Activated T-cell treated with anti-CD3 and anti-CD28 coated beads for 1 hour (primary cell): ENCODE results near the gene SAMD13.
"Not testable (repeated sequence)": the region's sequence is repeated elsewhere in the genome, so short reads cannot be mapped to it uniquely, and the experiment has no call there.

Experiments used
- DNase-seq: peaks from one replicate; pipeline ENCODE4 v3.0.0-alpha.2; 2020; ENCODE audit warnings: low read depth

Gene SAMD13

GRCh38 chr1:84286071-84286470 is 15.4 kb upstream of the SAMD13 start:
- DNase-seq = no peak

GRCh38 chr1:84287389-84287788 is 14.1 kb upstream of the SAMD13 start:
- DNase-seq = not testable (repeated sequence)

DNA sequence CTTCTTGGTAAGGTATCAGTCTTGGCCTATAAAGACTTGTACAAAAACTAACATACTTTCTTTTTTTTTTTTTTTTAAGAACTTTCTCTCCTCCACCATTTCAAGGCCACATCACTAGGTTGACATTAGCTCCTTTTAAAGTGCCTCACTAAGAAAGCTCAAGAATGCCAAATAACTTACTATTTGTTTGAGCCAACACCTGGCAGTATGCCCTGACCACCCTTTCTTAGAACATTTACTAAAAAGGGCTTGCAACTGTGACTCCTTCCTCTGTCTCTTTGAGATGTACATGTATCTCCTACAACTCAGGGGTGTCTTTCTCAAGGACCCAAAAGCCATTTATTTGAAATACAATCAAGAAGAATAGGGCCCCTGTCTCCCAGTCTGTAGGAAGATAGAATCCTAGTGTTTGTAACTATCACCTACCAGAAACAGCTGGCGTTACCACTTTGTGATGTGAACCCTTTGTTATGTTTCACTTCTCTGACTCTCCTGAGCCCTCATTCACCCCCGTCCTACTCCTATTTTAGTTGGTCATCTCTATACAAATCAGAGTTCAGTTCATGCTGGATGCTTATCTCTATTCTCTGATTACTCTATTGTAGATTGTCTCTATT is 12.2 kb upstream of the SAMD13 start:
- no peak for DNase-seq

GRCh38 chr1:84291882-84292655 is 9.4 kb upstream of the SAMD13 start:
- no peak for DNase-seq

DNA sequence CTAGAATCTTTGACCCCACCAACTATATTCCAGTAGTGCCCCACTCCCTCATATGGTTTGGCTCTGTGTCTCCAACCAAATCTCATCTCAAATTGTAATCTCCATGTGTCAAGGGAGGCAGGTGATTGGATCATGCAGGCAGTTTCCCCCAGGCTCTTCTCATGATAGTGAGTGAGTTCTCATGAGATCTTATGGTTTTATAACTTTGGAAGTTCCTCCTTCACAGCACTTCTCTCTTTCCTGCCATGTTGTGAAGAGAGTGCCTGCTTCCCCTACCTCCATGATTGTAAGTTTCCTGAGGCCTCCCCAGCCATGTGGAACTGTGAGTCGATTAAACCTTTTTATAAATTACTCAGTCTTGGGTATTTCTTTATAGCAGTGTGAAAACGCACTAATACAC is 7.7 kb upstream of the SAMD13 start:
- DNase-seq = no peak

DNA sequence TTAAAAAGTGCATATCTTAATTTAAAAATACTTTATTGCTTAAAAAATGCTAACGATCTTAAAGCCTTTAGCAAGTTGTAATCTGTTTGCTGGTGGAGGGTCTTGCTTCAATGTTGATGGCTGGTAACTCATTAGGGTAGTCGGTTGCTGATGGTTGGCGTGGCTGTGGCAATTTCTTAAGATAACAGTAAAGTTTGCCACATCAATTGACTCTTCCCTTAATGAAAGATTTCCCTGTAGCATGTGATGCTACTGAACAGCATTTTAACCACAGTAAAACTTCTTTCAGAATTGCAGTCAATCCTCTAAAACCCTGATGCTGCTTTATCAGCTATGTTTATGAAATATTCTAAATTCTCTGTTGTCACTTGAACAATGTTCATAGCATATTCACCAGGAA is 6.8 kb upstream of the SAMD13 start:
- DNase-seq = no peak

GRCh38 chr1:84297546-84298244 is 3.8 kb upstream of the SAMD13 start:
- no peak for DNase-seq

DNA sequence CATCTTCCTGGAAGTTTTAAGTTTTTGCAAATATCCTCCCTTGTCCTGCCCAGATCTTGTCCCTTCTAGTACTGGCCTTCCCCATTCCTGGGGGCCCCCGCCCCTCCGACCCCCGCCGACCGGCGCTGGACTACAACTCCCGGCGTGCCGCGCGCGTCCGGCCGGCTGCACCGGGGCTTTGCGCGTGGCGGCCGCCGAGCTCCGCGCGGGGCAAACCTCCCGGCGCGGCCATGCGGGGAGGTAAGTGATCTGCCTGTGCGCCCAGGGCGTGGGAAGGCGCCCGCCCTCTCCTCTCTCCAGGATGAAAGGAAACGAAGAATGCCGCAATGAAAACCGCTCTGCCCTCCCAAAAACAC is 3.2 kb upstream of the SAMD13 start:
- DNase-seq = peak; percentile 19

GRCh38 chr1:84298684-84299535 is 2.6 kb upstream of the SAMD13 start:
- peak; percentile 11 for DNase-seq

GRCh38 chr1:84299536-84300170 is 1.9 kb upstream of the SAMD13 start:
- DNase-seq = no peak

DNA sequence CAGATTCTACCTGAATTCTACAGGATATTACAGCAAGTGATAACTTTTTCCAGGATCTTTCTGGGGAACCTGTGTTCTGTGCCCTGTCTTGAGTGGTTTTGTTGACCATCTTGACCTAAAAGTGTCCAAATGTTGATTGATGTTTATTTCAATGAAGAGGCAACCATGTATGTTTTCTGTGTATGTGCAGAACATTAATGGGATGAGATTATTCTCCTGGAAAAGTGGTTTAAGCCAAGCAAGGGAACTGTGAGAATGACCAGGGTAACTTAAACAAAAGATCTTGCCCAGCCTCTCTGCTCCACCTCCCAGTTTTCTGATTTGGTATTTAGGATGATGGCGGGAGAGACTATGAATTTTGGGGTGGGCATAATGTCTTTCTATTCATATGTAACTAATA is 1.0 kb upstream of the SAMD13 start:
- no peak for DNase-seq

DNA sequence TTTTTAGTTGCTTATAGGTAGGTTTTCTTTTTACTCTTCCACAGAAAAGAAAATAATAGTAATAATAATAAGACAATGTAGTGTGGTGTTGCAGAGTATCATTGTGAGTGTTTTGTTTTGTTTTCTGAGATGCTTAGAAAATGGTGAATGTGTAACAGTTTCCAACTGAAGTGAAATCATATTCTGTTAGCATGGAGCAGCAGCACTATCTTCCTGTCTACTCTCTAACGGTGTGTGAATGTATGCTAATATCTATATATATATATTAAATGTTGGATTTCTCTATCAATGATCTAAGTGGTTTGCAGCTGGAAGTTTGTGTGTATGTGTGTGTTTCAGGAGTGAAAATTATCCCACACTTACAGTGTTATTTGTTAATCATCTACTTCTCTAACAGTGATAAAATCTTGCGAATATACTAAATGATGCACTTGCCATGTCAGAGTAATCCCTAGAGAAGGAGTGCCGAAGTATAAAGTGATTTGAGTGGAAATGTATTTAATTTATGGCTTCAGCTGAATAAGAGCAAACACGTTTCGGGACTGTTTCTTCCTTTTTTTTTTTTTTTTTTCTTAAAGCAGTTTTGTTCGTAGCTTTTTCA is 377 bp downstream of the SAMD13 start:
- no peak for DNase-seq

- no peak for DNase-seq
Measured at GRCh38 chr1:84303314-84303830, 1.9 kb downstream of the SAMD13 start.

- no peak for DNase-seq
Measured at GRCh38 chr1:84307398-84307797, 5.9 kb downstream of the SAMD13 start.

DNA sequence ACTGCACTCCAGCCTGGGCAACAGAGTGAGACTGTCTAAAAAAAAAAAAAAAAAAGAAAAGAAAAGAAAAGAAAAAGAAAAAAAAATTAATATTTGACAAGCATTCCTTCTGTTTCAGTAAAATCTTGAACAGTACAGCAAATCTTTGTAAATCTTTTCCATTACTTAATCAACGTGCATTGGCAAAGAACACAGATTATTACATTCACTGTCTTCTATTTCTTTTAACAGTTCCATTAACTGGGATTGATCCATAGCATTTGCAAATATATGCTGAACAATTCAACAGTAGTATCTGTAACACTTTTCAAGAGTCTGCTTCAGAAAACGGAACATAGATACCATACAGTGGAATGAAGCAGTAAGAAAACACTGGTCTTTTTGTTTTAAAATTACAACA is 9.8 kb downstream of the SAMD13 start:
- no peak for DNase-seq

GRCh38 chr1:84319662-84320061 is 18.2 kb downstream of the SAMD13 start:
- no peak for DNase-seq

GRCh38 chr1:84327830-84328229 is 26.3 kb downstream of the SAMD13 start:
- no peak for DNase-seq

DNA sequence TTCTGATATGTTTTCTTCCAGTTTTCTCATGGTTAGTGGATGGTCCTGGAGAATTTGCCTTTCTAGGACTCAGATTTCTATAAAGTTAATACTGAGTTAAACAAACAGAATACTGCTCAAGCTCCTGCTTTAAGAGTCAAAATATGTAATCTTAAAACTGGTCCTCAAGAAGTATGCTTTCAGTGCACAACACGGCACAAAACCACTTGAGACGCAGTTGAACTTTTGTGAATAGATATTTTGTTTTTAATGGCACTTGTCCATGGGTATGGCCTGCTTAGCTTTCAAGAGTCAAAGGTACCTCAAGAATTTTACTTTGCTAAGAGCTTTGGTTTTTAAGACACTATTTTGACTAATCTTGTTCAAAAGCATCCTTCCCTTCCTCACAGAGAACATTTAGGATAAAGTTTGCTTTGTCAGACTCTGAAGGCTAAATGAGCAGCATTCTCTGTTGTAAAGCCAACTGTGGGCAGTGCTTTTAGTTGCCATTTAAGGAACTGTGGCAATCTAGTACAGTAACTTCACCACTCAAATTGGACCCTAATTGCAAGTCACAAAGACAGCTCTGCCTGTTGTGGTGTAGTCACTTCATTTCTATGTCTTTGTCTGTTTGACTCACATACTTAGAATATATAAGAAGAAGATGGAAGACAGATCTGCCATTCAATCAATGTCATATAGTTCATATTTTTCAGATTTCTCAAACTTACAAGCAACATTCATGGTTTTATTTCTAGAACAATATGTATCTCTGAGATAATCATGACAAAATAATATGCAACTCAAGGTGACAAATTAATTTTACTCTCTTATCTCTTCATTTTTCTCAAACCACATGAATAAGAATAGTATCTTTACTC is 28.8 kb downstream of the SAMD13 start:
- DNase-seq = no peak

GRCh38 chr1:84339503-84339902 is 38.0 kb downstream of the SAMD13 start:
- DNase-seq = no peak

GRCh38 chr1:84344286-84344685 is 42.8 kb downstream of the SAMD13 start:
- no peak for DNase-seq
